GM12864 (cell line): Measurements from ENCODE around the gene TMEM256.
"Not testable (repeated sequence)": the region's sequence is repeated elsewhere in the genome, so short reads cannot be mapped to it uniquely, and the experiment has no call there.

ENCODE experiments used
- DNase-seq: peaks from one replicate; pipeline ENCODE4 v3.0.0-alpha.2; 2011; ENCODE audit warnings: low read depth
- H3K4me3 ChIP-seq: 2 replicates; pipeline ENCODE4 v1.5.1; 2011; ENCODE audit warnings: mild to moderate bottlenecking, low read depth, low read length, control low read depth
- TF ChIP-seq, protein P1 (sequence below): IDR thresholded peaks from 2 replicates; pipeline ENCODE4 v1.5.1; 2011; ENCODE audit warnings: low read depth, mild to moderate bottlenecking, moderate library complexity, low read length, control low read depth, inconsistent platforms; ENCODE audit errors: missing control alignments

TMEM256 gene

DNA sequence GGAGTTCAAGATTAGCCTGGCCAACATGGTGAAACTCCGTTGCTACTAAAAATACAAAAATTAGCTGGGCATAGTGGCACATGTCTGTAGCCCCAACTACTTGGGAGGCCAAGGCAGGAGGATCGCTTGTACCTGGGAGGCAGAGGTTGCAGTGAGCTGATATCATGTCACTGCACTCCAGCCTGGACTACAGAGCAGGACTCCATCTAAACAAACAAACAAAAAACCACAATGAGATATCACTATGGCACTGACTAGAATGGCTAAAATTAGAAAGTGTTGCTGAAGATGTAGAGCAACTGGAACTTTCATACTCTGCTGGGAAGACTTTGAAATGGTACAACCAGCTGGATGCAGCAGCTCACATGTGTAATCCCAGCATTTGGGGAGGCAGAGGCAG lies 29.5 kb downstream of the TMEM256 start:
- no peak overlapping the region for H3K4me3 ChIP-seq
- DNase-seq = no peak
- TF ChIP-seq, protein P1, sequence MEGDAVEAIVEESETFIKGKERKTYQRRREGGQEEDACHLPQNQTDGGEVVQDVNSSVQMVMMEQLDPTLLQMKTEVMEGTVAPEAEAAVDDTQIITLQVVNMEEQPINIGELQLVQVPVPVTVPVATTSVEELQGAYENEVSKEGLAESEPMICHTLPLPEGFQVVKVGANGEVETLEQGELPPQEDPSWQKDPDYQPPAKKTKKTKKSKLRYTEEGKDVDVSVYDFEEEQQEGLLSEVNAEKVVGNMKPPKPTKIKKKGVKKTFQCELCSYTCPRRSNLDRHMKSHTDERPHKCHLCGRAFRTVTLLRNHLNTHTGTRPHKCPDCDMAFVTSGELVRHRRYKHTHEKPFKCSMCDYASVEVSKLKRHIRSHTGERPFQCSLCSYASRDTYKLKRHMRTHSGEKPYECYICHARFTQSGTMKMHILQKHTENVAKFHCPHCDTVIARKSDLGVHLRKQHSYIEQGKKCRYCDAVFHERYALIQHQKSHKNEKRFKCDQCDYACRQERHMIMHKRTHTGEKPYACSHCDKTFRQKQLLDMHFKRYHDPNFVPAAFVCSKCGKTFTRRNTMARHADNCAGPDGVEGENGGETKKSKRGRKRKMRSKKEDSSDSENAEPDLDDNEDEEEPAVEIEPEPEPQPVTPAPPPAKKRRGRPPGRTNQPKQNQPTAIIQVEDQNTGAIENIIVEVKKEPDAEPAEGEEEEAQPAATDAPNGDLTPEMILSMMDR = no peak

DNA sequence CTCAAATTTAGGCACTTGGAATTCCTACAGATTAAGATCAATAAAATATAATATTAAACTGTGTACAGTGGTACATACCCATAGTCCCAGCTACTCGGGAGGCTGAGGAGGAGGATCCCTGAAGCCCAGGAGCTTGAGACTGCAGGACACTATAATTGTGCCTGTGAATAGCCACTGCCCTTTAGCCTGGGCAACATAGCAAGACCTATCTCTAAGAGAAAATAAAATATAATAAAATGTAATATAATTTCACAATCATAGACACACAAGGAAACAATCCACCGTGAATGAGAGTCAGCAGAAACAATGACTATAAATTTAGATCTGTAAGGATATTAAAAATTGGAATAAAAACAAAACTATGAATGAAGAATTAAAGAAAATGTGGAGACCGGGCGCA lies 33.0 kb downstream of the TMEM256 start:
- DNase-seq = no peak
- TF ChIP-seq, protein P1 = no peak
- no peak overlapping the region for H3K4me3 ChIP-seq

DNA sequence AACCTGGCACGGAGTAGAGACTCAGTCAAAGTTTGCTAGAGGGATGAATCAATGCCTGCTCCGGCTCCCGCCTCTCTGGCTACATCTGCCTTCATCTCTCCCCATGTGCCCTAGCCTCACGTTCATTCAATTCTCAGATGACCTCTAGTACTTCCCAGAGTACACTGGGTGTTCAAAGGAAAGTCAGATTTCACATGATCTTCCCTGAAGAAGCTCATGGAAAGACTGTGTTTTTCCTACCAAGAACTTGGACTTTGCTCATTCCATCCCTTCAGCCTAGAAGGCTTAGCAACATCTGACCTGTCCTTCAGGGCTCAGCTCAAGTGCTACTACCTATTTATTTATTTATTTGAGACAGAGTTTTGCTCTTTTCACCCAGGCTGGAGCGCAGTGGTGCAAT lies 34.1 kb downstream of the TMEM256 start:
- TF ChIP-seq, protein P1 = no peak
- DNase-seq = no peak
- no peak overlapping the region for H3K4me3 ChIP-seq

DNA sequence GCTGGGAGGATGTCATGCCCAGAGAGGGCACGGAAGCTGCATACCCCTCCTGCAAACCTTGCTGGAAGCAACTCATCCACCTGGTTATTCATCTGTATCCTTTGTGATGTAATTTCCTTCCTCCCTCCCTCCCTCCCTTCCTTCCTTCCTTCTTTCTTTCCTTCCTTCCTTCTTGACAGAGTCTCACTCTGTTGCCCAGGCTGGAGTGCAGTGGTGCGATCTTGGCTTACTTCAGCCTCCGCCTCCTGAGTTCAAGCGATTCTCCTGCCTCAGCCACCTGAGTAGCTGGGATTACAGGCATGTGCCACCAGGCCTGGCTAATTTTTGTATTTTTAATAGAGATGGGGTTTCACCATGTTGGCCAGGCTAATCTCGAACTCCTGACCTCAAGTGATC lies 35.3 kb downstream of the TMEM256 start:
- DNase-seq, H3K4me3 ChIP-seq: not testable (repeated sequence)

DNA sequence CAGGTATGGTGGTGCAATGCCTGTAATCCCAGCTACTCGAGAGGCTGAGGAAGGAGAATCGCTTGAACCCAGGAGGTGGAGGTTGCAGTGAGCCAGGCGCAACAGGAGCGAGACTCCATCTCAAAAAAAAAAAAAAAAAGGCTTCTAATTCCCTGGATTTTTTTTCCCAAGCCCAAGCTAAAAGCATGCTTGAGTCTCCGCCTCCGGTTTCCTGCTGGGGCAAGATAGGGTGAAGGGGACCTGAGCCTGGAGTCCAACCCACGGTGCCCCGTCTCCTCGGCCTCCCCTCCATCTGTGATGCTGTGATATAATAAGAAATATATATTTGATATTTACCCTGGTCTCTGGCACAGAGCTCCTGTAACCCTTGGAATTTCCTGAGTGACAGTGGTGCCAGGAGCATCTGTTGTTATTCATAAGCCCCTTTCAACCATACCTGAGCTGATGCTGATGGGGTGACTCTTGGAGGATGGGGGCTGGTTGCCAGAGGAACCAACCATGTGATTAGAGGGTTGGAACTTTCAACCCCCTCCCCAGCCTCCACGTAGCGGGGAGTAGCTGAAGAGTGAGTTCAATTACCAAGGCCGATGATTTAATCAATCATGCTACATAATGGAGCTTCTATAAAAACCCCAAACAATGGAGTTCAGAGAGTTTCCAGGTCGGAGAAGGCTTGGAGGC lies 35.8 kb downstream of the TMEM256 start:
- no peak overlapping the region for H3K4me3 ChIP-seq
- TF ChIP-seq, protein P1 = no peak
- DNase-seq = no peak

DNA sequence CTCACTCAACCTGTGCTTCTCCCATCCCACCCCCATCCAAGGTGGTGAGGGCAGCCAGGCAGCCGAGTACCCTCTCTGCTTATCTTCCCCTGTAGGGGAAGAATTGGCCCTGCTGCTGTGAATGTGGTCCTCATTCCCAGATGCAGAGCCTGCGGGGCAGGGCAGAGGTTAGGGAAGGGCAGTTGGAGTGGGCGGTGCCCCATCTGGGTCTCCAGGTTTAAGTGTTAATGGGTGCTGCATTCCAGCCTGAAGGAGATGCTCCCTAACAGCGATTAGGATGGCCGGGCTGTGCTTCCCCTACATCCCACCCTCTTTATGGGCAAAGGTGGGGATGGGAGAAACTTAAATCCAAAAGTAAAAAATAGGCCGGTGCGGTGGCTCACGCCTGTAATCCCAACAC lies 36.8 kb downstream of the TMEM256 start:
- no peak overlapping the region for H3K4me3 ChIP-seq
- TF ChIP-seq, protein P1 = no peak
- no peak for DNase-seq

DNA sequence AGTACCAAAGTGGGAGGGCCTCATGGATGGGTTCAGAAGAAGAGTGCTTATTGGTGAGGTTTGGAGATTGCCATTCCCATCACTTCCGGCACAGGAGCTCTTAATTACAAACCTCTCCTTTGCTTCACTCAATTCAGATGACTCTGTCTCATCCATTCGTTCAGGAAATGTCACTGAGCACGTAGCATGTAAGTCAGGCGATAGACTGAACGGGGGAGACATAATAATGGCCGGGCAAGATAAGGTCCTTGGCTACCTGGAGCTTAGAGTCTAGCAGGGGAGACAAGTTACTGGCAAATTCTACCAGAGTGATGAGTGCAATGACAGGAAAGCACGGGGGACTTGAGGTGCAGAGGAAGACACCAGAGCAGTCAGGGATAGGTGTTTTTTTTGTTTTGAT lies 37.9 kb downstream of the TMEM256 start:
- DNase-seq, H3K4me3 ChIP-seq: not testable (repeated sequence)

DNA sequence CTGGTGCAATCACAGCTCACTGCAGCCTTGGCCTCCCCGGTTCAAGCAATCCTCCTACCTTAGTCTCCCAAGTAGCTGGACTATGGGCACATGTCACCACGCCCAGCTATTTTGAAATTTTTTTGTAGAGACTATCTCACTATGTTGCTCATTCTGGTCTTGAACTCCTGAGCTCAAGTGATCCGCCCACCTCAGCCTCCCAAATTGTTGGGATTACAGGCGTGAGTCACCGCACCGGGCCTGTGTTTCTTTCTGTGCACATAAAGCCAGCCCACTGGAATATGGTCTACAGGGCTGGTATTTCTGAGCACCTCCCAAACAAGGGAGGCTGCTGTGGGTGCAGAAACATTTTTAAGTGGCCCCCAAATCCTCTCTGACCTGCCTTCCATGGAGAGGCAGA lies 40.6 kb downstream of the TMEM256 start:
- TF ChIP-seq, protein P1 = no peak
- H3K4me3 ChIP-seq = no peak overlapping the region
- DNase-seq = no peak
